Ovary (tissue), 10 donors: ENCODE results near the gene ALG2. TPM values are rescaled to one million over a fixed set of nuclear protein-coding genes. Genes with fewer than 3 reads are reported as not detected.

Experiments
- DNase-seq, 5 donors: peaks; one replicate each; pipeline ENCODE4 v3.0.0-alpha.2; 2019 to 2020
- H3K27ac ChIP-seq, 2 donors: fragments of 200-600 bp; one replicate each; pipeline versions ENCODE4 v1.5.1 to v1.8.0; 2019 to 2022
- H3K27me3 ChIP-seq: fragments of 200-600 bp; one replicate; pipeline ENCODE4 v1.8.0; 2022
- H3K36me3 ChIP-seq: fragments of 200-600 bp; sonication (generic); one replicate; pipeline ENCODE4 v1.5.1; 2019
- H3K4me1 ChIP-seq: one replicate; pipeline ENCODE4 v1.8.1; 2013; ENCODE audit warnings: mild to moderate bottlenecking, moderate library complexity; ENCODE audit not compliant: insufficient read depth
- H3K4me3 ChIP-seq: fragments of 200-600 bp; sonication (generic); one replicate; pipeline ENCODE4 v1.5.1; 2017
- H3K9me3 ChIP-seq, 2 donors: fragments of 200-600 bp in 1 of 2; sonication (generic) in 1 of 2; one replicate each; pipeline versions ENCODE4 v1.5.1 to v1.8.1; 2013 to 2019; ENCODE audit warnings: mild to moderate bottlenecking in 1 of 2, moderate library complexity in 1 of 2
- CTCF ChIP-seq, 3 donors: fragments of 450-650 bp in 2 of 3; fragments of 200-600 bp in 1 of 3; IDR thresholded peaks; one replicate each; pipeline versions ENCODE4 v1.5.1 to v1.8.0; 2016 to 2022; ENCODE audit warnings: antibody characterized with exemption in 3 of 3, mild to moderate bottlenecking in 1 of 3
- EP300 ChIP-seq: sonication (generic); formaldehyde crosslinking; IDR thresholded peaks from one replicate; pipeline ENCODE4 v1.6.1; 2017; ENCODE audit warnings: antibody characterized with exemption
- POLR2A ChIP-seq: fragments of 450-650 bp; IDR thresholded peaks from one replicate; pipeline ENCODE4 v1.6.1; 2017; ENCODE audit warnings: antibody characterized with exemption, mild to moderate bottlenecking, moderate library complexity
- WGBS, 3 donors: extraction: QIAGEN DNeasy Blood & Tissue Kit in 1 of 3; methylation state at CpG; one replicate each; pipeline versions ENCODE4 v1.1.5 to v1.1.7; 2013 to 2017; 5-methylcytosine and 5-hydroxymethylcytosine counted together
- intact Hi-C, 4 donors: fragments of 100-400 bp; cut with DNase I; formaldehyde crosslinking; loops; one replicate each; pipeline versions ENCODE4 v1.11.0 to v1.15.1; 2022 to 2023
- long read RNA-seq, 3 donors: library from polyadenylated mRNA in 2 of 3; unstranded in 2 of 3; transcript quantifications; one replicate each; pipeline ENCODE4 v2.0.0 and lab custom pipeline, GENCODE V29; 2021 to 2026
- polyA plus RNA-seq, 2 donors: library from polyadenylated mRNA; stranded (reverse); fragments of 200-250 nt in 1 of 2; fragments of 350-450 nt in 1 of 2; fragmentation: Illumina TruSeq in 1 of 2; extraction: RNeasy Lipid Tissue Mini Kit (QIAGEN cat#74804) in 1 of 2; gene quantifications; one replicate each; pipeline ENCODE4 v1.2.3, GENCODE V29; 2013 to 2014
- total RNA-seq, 7 donors: library from RNA; depleted of rRNA in 2 of 7; stranded (reverse); fragments of >200 nt in 2 of 7; fragmentation: NEBNext Ultra II Directional in 3 of 7; extraction: Animal tissue kit (Norgen Biotek cat#: 25700) in 3 of 7; gene quantifications; one replicate each; pipeline versions ENCODE4 v1.1.0 to v1.2.4, GENCODE V29; 2016 to 2023
- donor health status: DM: no; HTN: no; CAD: no; lungs with moderate emphysema.
- donor health status: DM: no; HTN: no; CAD: no.
- donor health status: Bipolar disorder and iron deficiency.
- donor health status: DM: yes; HTN: yes; CAD: no.
- donor health status: DM: no; HTN: no; CAD: no.
- donor health status: DM: yes; HTN: yes; CAD: no.

Gene ALG2
- 10 to 100 TPM; 28.6 to 45.8 (median 37.3) TPM for total RNA-seq
- polyA plus RNA-seq, result 10 to 100 TPM; 21.8 to 60.1 TPM
- long read RNA-seq, donor 1, transcript ALG2-203 (2 exons, 1,880 nt), result major isoform, 261 of 283 reads
- long read RNA-seq, donor 1, transcript ALG2-201 (3 exons, 2,966 nt), result minor isoform, 13 of 283 reads
- long read RNA-seq, donor 1, partial matches to known transcripts, result 3 of 283 reads
- long read RNA-seq, donor 1, other reads (novel, unspliced or antisense), result 5 of 283 reads
- long read RNA-seq, donor 2, transcript ALG2-203 (2 exons, 1,880 nt), result major isoform, 24 of 26 reads
- long read RNA-seq, donor 2, partial matches to known transcripts, result 0 of 26 reads
- long read RNA-seq, donor 2, other reads (novel, unspliced or antisense), result 0 of 26 reads
- long read RNA-seq, donor 3, transcript ALG2-203 (2 exons, 1,880 nt), result major isoform, 64 of 67 reads
- long read RNA-seq, donor 3, partial matches to known transcripts, result 0 of 67 reads
- long read RNA-seq, donor 3, other reads (novel, unspliced or antisense), result 1 of 67 reads

GRCh38 chr9:99221621-99222415 is at the start of gene ALG2, which contains the start of gene SEC61B:
Gene ALG2 (minus strand): TSS chr9:99221942. CDS start chr9:99221894, 48 bp downstream.
Gene SEC61B (plus strand): TSS chr9:99222282. CDS start chr9:99222364, 82 bp downstream.
- intact Hi-C loops, result no loop called here
- WGBS, 3 donors, result 0 to 1% (median 0%) methylated on average over 38 to 70 of the region's 70 CpGs
- peak; percentile 94 to 96 (median 95) for DNase-seq
- peak within 1 kb of the TSS; percentile 98 for H3K4me3 ChIP-seq
- H3K27me3 ChIP-seq, result no peaks in the 10 kb centered on the region
- H3K27ac ChIP-seq, result peak within 1 kb of the TSS; percentile 67 to 95
- peak; percentile 69 for TF ChIP-seq POLR2A
- peak in 2 of 3 donors; percentile 3 to 48 for TF ChIP-seq CTCF (IDR thresholded peaks at IDR 0.05)
- TF ChIP-seq EP300, result peak; percentile 48
- H3K4me1 ChIP-seq, result peaks cover 9% of the 10 kb centered on the region
- no peaks in the 10 kb centered on the region for H3K9me3 ChIP-seq
- H3K36me3 ChIP-seq, result no peaks in the 10 kb centered on the region

GRCh38 chr9:99270491-99270890 is 48.7 kb upstream of the ALG2 start:
- Histone ChIP-seq H3K4me3 (no peak overlapping the region), H3K4me1 (peaks cover 3% of the 10 kb centered on the region), H3K36me3 (no peaks in the 10 kb centered on the region), H3K27me3 (no peaks in the 10 kb centered on the region), H3K9me3 (no peaks in the 10 kb centered on the region), H3K27ac (no peak overlapping the region)
- TF ChIP-seq EP300 (no peak), POLR2A (no peak), CTCF (IDR thresholded peaks at IDR 0.05) (no peak)
- intact Hi-C loops, result no loop called here
- WGBS, 3 donors, result 57 to 61% (median 60%) methylated on average over 3 of the region's 3 CpGs
- no peak for DNase-seq

- TF ChIP-seq EP300 (no peak), CTCF (IDR thresholded peaks at IDR 0.05) (no peak), POLR2A (no peak)
- Histone ChIP-seq H3K27ac (no peak overlapping the region), H3K36me3 (no peaks in the 10 kb centered on the region), H3K9me3 (no peaks in the 10 kb centered on the region), H3K4me1 (peaks cover 3% of the 10 kb centered on the region), H3K27me3 (no peaks in the 10 kb centered on the region), H3K4me3 (no peak overlapping the region)
- intact Hi-C loops, result no loop called here
- 17 to 31% (median 19%) methylated on average over 3 of the region's 3 CpGs for WGBS, 3 donors
- no peak for DNase-seq
These were observed 47.7 kb upstream of the ALG2 start for GRCh38 chr9:99269416-99269815.

GRCh38 chr9:99266255-99267023 is 44.7 kb upstream of the ALG2 start:
- WGBS, 3 donors, result 9 to 10% (median 9%) methylated on average over 17 of the region's 17 CpGs
- Histone ChIP-seq H3K36me3 (no peaks in the 10 kb centered on the region), H3K4me1 (peaks cover 3% of the 10 kb centered on the region), H3K4me3 (no peak overlapping the region), H3K27ac (no peak overlapping the region), H3K9me3 (no peaks in the 10 kb centered on the region), H3K27me3 (no peaks in the 10 kb centered on the region)
- TF ChIP-seq EP300 (no peak), POLR2A (no peak), CTCF (IDR thresholded peaks at IDR 0.05) (peak; percentile 39 to 60 (median 57))
- peak; percentile 65 to 83 (median 73) for DNase-seq
- intact Hi-C loops, result no loop called here
